ENCODE results near the gene LRRC28. TPM values are rescaled to one million over a fixed set of nuclear protein-coding genes. Genes with fewer than 3 reads are reported as not detected.

Gene LRRC28
- total RNA-seq, 1 experiment from 2014 or later, result 28.4 TPM

- H3K9me3 ChIP-seq (ENCODE audit: low read depth, low read length, poor library complexity, severe bottlenecking), result no peaks in the 10 kb centered on the region
- intact Hi-C loops (cut with micrococcal nuclease; ENCODE audit: unreplicated experiment), result no loop called here
- no peaks in the 10 kb centered on the region for H3K36me3 ChIP-seq (ENCODE audit: insufficient read depth, low read length, poor library complexity, severe bottlenecking)
- no peak overlapping the region for H3K27ac ChIP-seq (ENCODE audit: low read depth, low read length, poor library complexity, severe bottlenecking)
- no TSS peak for BruUV-seq (replicated peaks)
- TF ChIP-seq EZH2 (IDR thresholded peaks at IDR 0.05; ENCODE audit: borderline replicate concordance, low read depth, low read length, poor library complexity, severe bottlenecking), result no peak
- TF ChIP-seq CTCF (conservative IDR thresholded peaks at IDR 0.05; ENCODE audit: low read depth, low read length), result no peak
- DNase-seq (ENCODE audit: low spot score), result no peak
- peaks cover 3% of the 10 kb centered on the region for H3K4me1 ChIP-seq (ENCODE audit: insufficient read depth, low read length, poor library complexity, severe bottlenecking)
- ChIA-PET CTCF (no interaction called here), POLR2A (ENCODE audit: low non-redundant PET) (interaction anchor here (0.6 kb wide), 1 partner anchor 8 kb away, joined by 4 read pairs; no protein-coding TSS in a partner anchor)
- H3K4me3 ChIP-seq (ENCODE audit: low read depth, low read length, poor library complexity, severe bottlenecking), result no peak overlapping the region
- no peaks in the 10 kb centered on the region for H3K27me3 ChIP-seq (replicated peaks; ENCODE audit: insufficient read depth, low read depth, low read length, poor library complexity)
Observed at GRCh38 chr15:99421172-99421656, 169.9 kb downstream of the LRRC28 start.

GRCh38 chr15:99421758-99422157 lies 170.5 kb downstream of the LRRC28 start:
- Histone ChIP-seq H3K36me3 (ENCODE audit: insufficient read depth, low read length, poor library complexity, severe bottlenecking) (no peaks in the 10 kb centered on the region), H3K4me3 (ENCODE audit: low read depth, low read length, poor library complexity, severe bottlenecking) (no peak overlapping the region), H3K4me1 (ENCODE audit: insufficient read depth, low read length, poor library complexity, severe bottlenecking) (peaks cover 3% of the 10 kb centered on the region), H3K27me3 (replicated peaks; ENCODE audit: insufficient read depth, low read depth, low read length, poor library complexity) (no peaks in the 10 kb centered on the region), H3K27ac (ENCODE audit: low read depth, low read length, poor library complexity, severe bottlenecking) (no peak overlapping the region), H3K9me3 (ENCODE audit: low read depth, low read length, poor library complexity, severe bottlenecking) (no peaks in the 10 kb centered on the region)
- POLR2A ChIA-PET (ENCODE audit: low non-redundant PET), result no interaction called here
- DNase-seq (ENCODE audit: low spot score), result no peak
- intact Hi-C loops (cut with micrococcal nuclease; ENCODE audit: unreplicated experiment), result no loop called here
- CTCF ChIA-PET, result no interaction called here
- BruUV-seq (replicated peaks), result no TSS peak
- TF ChIP-seq CTCF (conservative IDR thresholded peaks at IDR 0.05; ENCODE audit: low read depth, low read length) (no peak), EZH2 (IDR thresholded peaks at IDR 0.05; ENCODE audit: borderline replicate concordance, low read depth, low read length, poor library complexity, severe bottlenecking) (no peak)

- Histone ChIP-seq H3K36me3 (ENCODE audit: insufficient read depth, low read length, poor library complexity, severe bottlenecking) (no peaks in the 10 kb centered on the region), H3K9me3 (ENCODE audit: low read depth, low read length, poor library complexity, severe bottlenecking) (no peaks in the 10 kb centered on the region), H3K4me3 (ENCODE audit: low read depth, low read length, poor library complexity, severe bottlenecking) (no peak overlapping the region), H3K27me3 (replicated peaks; ENCODE audit: insufficient read depth, low read depth, low read length, poor library complexity) (no peaks in the 10 kb centered on the region), H3K27ac (ENCODE audit: low read depth, low read length, poor library complexity, severe bottlenecking) (no peak overlapping the region), H3K4me1 (ENCODE audit: insufficient read depth, low read length, poor library complexity, severe bottlenecking) (peaks cover 3% of the 10 kb centered on the region)
- intact Hi-C loops (cut with micrococcal nuclease; ENCODE audit: unreplicated experiment), result no loop called here
- POLR2A ChIA-PET (ENCODE audit: low non-redundant PET), result no interaction called here
- no peak for DNase-seq (ENCODE audit: low spot score)
- CTCF ChIA-PET, result no interaction called here
- no peak for TF ChIP-seq CTCF (conservative IDR thresholded peaks at IDR 0.05; ENCODE audit: low read depth, low read length)
- no peak for TF ChIP-seq EZH2 (IDR thresholded peaks at IDR 0.05; ENCODE audit: borderline replicate concordance, low read depth, low read length, poor library complexity, severe bottlenecking)
- no TSS peak for BruUV-seq (replicated peaks)
Observed at GRCh38 chr15:99423186-99424130, 172.2 kb downstream of the LRRC28 start.
